Measurements from ENCODE around the gene NIPAL1.

The NIPAL1 gene

GRCh38 chr4:48073567-48074103, 57.1 kb downstream of the NIPAL1 start:
- no peak for TF ChIP-seq CTCF (IDR thresholded peaks at IDR 0.05; ENCODE audit: borderline replicate concordance, insufficient read depth, low read depth, low read length)
- no peak overlapping the region for H3K4me3 ChIP-seq (ENCODE audit: low read depth, low read length)

- no peak overlapping the region for H3K4me3 ChIP-seq (ENCODE audit: low read depth, low read length)
- no peak for TF ChIP-seq CTCF (IDR thresholded peaks at IDR 0.05; ENCODE audit: borderline replicate concordance, insufficient read depth, low read depth, low read length)
Measured at GRCh38 chr4:48074657-48075056, 58.1 kb downstream of the NIPAL1 start.

GRCh38 chr4:48078425-48078824, 61.9 kb downstream of the NIPAL1 start:
- no peak overlapping the region for H3K4me3 ChIP-seq (ENCODE audit: low read depth, low read length)
- TF ChIP-seq CTCF (IDR thresholded peaks at IDR 0.05; ENCODE audit: borderline replicate concordance, insufficient read depth, low read depth, low read length) = no peak

GRCh38 chr4:48078862-48079655, 62.5 kb downstream of the NIPAL1 start:
- TF ChIP-seq CTCF (IDR thresholded peaks at IDR 0.05; ENCODE audit: borderline replicate concordance, insufficient read depth, low read depth, low read length) = no peak
- H3K4me3 ChIP-seq (ENCODE audit: low read depth, low read length) = no peak overlapping the region

- TF ChIP-seq CTCF (IDR thresholded peaks at IDR 0.05; ENCODE audit: borderline replicate concordance, insufficient read depth, low read depth, low read length) = no peak
- H3K4me3 ChIP-seq (ENCODE audit: low read depth, low read length) = no peak overlapping the region
Measured at GRCh38 chr4:48079972-48080391, 63.4 kb downstream of the NIPAL1 start.

GRCh38 chr4:48081196-48081595, 64.6 kb downstream of the NIPAL1 start:
- H3K4me3 ChIP-seq (ENCODE audit: low read depth, low read length) = no peak overlapping the region
- TF ChIP-seq CTCF (IDR thresholded peaks at IDR 0.05; ENCODE audit: borderline replicate concordance, insufficient read depth, low read depth, low read length) = no peak

- no peak overlapping the region for H3K4me3 ChIP-seq (ENCODE audit: low read depth, low read length)
- TF ChIP-seq CTCF (IDR thresholded peaks at IDR 0.05; ENCODE audit: borderline replicate concordance, insufficient read depth, low read depth, low read length) = 0 out of 2 replicates have a peak, but pooled peaks have one; percentile 9
Measured at GRCh38 chr4:48082956-48083355, 66.4 kb downstream of the NIPAL1 start.

Data from GM12875 (cell line).